ENCODE data around the gene SMIM9.

Gene SMIM9

DNA sequence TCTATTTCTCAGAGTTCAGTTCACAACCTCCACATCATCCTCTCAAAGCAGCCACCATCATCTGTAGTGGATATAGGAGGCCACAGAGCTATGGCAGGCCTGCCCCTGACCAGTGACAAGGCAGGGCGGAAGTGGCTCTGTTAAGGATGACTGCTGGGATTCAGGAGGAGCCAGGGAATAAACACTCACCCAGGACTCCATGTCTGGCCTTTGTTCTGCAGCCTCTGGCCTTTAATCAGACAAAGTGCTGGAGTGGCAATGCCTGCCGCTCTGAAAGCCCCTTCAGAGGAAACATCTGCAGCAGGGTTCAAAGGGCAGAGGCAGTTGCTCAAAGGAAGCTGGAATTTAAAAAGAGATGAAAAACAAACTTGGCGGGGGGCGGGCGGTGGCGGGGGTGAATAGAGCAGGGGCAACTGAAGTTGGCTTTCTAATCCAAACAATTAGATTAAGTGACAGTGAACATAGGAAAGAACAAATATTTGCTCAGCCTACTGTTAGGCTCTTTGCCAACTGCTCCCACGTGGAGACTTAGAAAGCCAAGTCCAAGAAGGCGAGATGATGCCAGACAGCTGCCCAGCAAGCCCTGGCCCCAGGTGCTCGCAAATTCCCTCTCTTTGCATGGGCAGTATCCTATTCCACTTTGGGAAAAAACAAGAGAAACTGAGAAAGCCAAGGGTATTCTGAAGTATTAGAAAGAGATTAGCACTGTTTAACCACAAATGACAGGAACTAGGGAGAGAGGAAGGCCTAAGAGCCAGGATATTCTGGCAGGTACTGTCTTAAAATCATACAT is 34.7 kb downstream of the SMIM9 start:
- TF ChIP-seq, protein P1, sequence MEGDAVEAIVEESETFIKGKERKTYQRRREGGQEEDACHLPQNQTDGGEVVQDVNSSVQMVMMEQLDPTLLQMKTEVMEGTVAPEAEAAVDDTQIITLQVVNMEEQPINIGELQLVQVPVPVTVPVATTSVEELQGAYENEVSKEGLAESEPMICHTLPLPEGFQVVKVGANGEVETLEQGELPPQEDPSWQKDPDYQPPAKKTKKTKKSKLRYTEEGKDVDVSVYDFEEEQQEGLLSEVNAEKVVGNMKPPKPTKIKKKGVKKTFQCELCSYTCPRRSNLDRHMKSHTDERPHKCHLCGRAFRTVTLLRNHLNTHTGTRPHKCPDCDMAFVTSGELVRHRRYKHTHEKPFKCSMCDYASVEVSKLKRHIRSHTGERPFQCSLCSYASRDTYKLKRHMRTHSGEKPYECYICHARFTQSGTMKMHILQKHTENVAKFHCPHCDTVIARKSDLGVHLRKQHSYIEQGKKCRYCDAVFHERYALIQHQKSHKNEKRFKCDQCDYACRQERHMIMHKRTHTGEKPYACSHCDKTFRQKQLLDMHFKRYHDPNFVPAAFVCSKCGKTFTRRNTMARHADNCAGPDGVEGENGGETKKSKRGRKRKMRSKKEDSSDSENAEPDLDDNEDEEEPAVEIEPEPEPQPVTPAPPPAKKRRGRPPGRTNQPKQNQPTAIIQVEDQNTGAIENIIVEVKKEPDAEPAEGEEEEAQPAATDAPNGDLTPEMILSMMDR (IDR thresholded peaks at IDR 0.05; ENCODE audit: low read depth, low read length): no peak
- H3K9me3 ChIP-seq: no peaks in the 10 kb centered on the region
- no peaks in the 10 kb centered on the region for H3K36me3 ChIP-seq
- peak; percentile 57 for DNase-seq
- H3K4me3 ChIP-seq (ENCODE audit: low read depth, low read length): no peak overlapping the region
- no peaks in the 10 kb centered on the region for H3K27me3 ChIP-seq
- peaks cover 13% of the 10 kb centered on the region for H3K4me1 ChIP-seq

DNA sequence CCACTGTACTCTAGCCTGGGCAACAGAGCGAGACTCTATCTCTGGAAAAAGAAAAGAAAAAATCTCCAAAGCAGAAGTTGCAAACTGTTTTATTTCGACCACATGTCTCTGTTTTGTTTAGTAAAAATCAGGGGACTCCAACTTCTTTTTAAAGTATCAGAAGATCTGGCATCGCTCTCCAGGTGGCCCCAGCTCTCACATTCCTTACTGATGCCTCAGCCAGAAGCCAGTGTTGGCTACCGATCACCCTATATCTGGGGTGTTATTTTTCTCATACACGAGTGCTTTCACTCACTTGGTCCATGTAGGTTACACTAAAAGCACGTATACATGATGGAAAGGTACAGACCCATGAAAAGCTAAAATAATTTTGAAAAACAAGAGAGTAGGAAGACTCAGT is 37.5 kb downstream of the SMIM9 start:
- Histone ChIP-seq H3K9me3 (no peaks in the 10 kb centered on the region), H3K4me3 (ENCODE audit: low read depth, low read length) (no peak overlapping the region), H3K27me3 (no peaks in the 10 kb centered on the region), H3K4me1 (peaks cover 13% of the 10 kb centered on the region), H3K36me3 (no peaks in the 10 kb centered on the region)
- TF ChIP-seq, protein P1 (IDR thresholded peaks at IDR 0.05; ENCODE audit: low read depth, low read length): no peak
- DNase-seq: no peak

DNA sequence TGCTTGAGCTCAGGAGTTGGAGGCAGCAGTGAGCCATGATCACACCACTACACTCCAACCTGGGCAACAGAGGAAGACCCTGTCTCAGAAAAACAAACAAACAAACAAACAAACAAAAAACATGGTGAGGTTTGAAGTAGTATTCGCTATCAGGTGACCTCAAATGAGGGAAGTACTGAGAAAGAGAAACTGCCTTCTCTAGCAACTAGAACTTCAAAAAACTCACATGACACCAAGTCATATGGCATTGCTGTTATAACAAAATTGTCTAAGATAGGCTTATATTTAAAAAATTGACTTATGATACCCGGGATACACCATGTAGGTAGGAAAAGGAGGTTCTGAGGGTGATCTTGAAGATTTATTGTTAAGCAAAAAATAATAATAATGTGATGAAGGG is 39.4 kb downstream of the SMIM9 start:
- H3K4me1 ChIP-seq: peaks cover 7% of the 10 kb centered on the region; the same call in 1 of the 2 replicates
- DNase-seq: no peak
- H3K27me3 ChIP-seq: no peaks in the 10 kb centered on the region
- no peaks in the 10 kb centered on the region for H3K9me3 ChIP-seq
- no peak overlapping the region for H3K4me3 ChIP-seq (ENCODE audit: low read depth, low read length)
- TF ChIP-seq, protein P1 (IDR thresholded peaks at IDR 0.05; ENCODE audit: low read depth, low read length): no peak
- H3K36me3 ChIP-seq: no peaks in the 10 kb centered on the region

DNA sequence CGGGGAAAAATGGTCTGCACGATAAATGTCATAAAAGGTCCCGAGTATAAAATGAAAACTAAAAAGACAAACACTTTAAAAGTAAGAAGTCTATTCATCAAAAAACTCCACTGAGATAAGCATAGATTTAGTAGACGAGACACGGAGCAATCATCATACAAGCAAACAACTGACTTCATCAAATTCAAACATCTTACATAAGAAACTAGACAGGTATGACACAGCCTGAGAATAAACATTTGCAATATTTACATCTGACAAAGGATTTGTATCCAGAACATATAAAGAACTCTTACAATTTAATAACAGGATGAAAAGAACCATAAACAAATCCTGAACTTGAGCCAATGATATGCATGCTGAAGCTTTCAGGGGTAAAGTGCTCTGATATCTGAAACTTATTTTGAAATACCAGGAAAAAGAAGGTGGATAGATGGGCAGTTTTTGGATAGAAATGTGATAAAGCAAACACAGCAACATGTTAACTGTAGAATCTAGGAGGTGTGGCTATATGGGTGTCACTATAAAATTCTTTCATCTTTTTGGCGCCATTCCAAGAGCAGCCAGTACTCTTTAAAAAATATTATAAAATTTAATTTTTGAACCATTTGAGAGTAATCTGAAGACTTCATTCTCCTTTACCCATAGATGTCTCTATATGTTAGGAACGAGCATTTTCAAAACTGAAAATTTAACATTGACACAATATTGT is 41.2 kb downstream of the SMIM9 start:
- no peaks in the 10 kb centered on the region for H3K36me3 ChIP-seq
- DNase-seq: no peak
- H3K4me1 ChIP-seq: no peaks in the 10 kb centered on the region
- TF ChIP-seq, protein P1 (IDR thresholded peaks at IDR 0.05; ENCODE audit: low read depth, low read length): no peak
- no peak overlapping the region for H3K4me3 ChIP-seq (ENCODE audit: low read depth, low read length)
- no peaks in the 10 kb centered on the region for H3K9me3 ChIP-seq
- H3K27me3 ChIP-seq: no peaks in the 10 kb centered on the region

DNA sequence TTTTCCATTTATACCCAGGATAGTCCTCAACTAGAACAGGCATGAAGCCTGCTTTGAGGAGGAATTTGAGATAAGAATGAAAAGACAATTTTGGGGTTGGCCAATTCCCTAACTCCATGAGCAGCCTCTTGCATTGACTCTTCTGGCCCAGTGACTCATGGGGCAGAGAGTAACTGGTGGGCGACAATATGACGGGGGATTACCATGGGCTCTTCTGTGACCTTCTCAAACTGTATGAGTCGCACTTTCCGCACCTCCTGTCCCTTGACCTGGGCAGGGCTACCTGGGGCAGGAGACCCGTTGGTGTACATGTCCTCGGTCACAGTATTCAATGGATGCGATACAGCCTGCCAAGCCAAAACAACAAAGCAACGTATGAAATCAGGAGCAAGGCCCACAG is 42.5 kb downstream of the SMIM9 start:
- TF ChIP-seq, protein P1 (IDR thresholded peaks at IDR 0.05; ENCODE audit: low read depth, low read length): no peak
- H3K4me3 ChIP-seq (ENCODE audit: low read depth, low read length): no peak overlapping the region
- no peaks in the 10 kb centered on the region for H3K4me1 ChIP-seq
- DNase-seq: no peak
- H3K36me3 ChIP-seq: no peaks in the 10 kb centered on the region
- H3K9me3 ChIP-seq: no peaks in the 10 kb centered on the region
- H3K27me3 ChIP-seq: no peaks in the 10 kb centered on the region

DNA sequence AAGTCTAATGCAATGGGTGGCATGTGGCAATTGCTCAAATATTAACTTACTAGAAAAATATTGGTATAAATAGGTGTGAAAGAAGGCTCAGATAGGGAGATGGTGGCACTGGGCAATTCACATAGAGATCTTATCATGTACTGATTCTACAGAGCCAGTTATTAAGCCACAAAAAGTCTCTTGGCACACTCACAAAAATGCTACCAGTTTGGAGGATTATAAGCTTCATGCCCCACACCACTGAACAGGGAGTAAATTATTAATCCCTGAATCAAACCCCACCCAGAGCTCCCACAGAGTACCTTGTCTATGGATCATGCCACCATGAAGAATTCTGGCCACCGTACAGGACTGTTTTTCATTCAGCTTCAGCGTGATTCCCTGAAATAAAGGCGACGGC is 43.0 kb downstream of the SMIM9 start:
- Histone ChIP-seq H3K4me1 (no peaks in the 10 kb centered on the region), H3K36me3 (no peaks in the 10 kb centered on the region), H3K27me3 (no peaks in the 10 kb centered on the region), H3K9me3 (no peaks in the 10 kb centered on the region), H3K4me3 (ENCODE audit: low read depth, low read length) (no peak overlapping the region)
- TF ChIP-seq, protein P1 (IDR thresholded peaks at IDR 0.05; ENCODE audit: low read depth, low read length): no peak
- no peak for DNase-seq

All from BE2C (cell line).